HG03103 (cell line): ENCODE data around the gene GJB5.

Experiments
- ATAC-seq: cut with Tn5 transposase; IDR thresholded peaks from one replicate; pipeline ENCODE4 v1.9.1; 2021; ENCODE audit warnings: low read depth; ENCODE audit not compliant: unreplicated experiment

GJB5 gene

DNA sequence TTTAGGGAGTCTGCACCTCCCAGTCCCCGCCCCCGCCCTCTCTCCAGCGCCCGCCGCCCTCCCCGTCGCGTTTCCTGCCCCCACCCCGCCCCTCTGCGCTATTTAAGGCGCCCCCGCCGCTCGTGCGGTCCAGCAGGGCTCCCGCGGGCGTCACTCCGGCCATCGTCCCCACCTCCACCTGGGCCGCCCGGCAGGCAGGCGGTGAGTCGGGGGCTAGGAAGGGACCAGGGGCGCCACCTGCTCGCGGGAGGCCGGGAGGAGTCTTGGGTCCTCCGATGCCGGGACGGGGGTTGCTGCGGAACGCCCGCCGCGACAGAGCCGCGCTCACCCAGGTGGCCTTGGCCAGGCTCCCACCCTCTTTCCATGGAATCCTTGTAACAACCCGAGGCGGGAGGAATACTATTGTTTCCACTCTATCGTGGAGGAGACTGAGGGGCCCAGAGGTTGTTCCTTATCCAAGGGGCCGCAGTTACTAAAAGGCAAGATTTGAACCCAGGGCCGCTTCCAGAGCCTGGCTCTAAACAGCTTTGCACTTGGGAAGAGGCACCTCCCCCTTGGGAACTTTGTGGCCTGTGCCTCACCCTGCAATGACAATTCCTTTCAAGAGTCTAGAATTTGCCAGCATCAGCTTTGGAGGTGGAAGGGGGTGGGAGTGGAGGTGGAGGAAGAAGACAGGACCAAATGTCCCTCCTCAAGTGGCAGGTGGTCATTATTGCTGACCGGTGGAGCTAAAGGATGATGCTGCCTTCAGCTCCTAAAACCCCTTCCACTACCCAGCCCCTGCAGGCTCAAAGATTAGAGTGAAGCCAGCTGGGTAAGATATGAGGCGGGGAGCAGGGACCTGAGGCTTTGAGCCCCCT is 38.3 kb downstream of the GJB5 start, which contains the start of gene GJA4:
GJA4 (plus strand) TSS at position 132 of the 860 bp plus-strand sequence. CDS start 1,215 bp downstream, outside the sequence.
- no peak for ATAC-seq

- no peak for ATAC-seq
These were observed 39.3 kb downstream of the GJB5 start for GRCh38 chr1:34794001-34794789.

- no peak for ATAC-seq
These were observed 39.9 kb downstream of the GJB5 start for GRCh38 chr1:34794790-34795180.

DNA sequence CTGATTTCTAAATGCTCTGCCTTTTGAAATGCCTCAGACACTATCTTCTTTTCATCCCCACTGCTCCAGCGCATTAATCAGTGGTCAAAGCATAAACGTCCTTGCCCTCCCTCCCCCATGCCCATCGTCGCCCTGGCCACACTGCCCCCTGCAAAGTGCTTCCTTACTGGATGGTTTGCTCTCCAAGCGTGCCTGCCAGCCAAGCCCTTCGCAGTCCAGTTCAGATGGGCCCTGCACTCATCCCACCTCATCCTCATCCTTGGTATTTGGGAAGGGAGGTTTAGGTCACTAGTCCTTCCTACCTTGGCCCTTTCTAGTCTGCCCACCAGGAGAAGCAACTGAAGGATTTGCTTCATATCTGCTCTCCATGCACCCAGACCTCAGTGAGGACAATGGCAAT is 41.1 kb downstream of the GJB5 start:
- no peak for ATAC-seq

DNA sequence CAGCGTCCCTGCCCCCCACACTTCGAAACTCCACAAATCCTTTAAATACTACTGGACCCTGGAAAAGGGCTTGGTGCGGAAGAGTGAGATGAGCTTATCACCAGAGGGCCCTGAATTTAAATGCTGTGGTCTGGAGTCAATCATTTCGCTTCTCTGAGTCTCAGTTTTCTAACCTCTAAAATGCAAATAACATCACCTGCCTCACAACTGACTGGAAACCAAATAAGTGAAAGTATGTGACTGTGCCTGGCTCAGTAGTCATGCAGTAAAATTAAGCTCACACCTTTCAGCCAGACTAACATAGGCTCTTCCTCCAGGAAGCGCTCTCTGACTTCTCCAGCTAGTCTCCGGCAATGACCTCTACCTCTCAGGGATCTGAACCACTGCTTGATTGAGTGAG is 42.1 kb downstream of the GJB5 start:
- peak; percentile 59 for ATAC-seq

DNA sequence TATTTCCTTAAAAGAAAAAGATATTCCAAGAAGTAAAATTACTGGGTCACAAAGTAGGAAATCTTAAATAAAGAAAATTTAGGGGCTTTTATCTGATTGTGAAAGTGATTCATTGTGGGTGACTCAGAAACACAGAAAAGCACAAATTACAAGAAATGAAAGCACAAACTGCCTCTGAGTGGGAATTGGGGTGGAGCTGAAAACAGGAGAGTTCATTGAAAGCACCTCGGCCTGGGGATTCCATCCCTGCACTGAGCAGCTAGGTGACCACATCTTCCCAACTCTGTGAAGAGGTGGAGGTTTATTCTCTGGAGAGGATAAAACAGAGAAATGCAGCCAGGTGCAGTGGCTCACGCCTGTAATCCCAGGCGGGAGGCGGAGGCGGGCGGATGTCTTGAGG is 45.4 kb downstream of the GJB5 start:
- no peak for ATAC-seq

- no peak for ATAC-seq
These were observed 48.9 kb downstream of the GJB5 start for GRCh38 chr1:34803770-34804169.

DNA sequence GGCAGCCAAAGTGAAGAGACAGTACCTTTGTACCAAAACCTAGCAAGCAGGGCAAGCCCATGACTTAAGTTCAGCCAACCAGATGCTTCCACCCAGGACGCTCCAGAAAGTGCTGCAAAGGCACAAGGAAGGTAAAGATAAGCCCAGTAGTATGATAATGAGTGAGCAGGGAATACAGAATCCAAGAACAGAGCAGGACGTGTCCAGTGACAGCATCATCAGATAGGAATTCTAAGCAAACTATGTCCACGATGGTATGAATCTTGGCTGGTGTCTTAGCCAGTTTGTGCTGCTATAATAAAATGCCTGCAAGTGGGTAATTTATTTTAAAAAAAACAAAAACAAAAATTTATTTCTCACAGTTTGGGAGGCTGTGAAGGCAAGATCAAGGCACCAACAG is 51.5 kb downstream of the GJB5 start:
- no peak for ATAC-seq
